Fibroblast of peridontal ligament (primary cell): ENCODE measurements around the gene MED13L.

Experiments used
- DNase-seq: peaks from one replicate; pipeline ENCODE4 v3.0.0-alpha.2; 2010; ENCODE audit errors: extremely low read depth

MED13L gene

GRCh38 chr12:116277467-116278278, at the start of gene MED13L:
TSS of gene MED13L (minus strand) at chr12:116277693. CDS start at chr12:116277131, 562 bp downstream.
- DNase-seq: peak; percentile 70

GRCh38 chr12:116325336-116325664, 47.8 kb upstream of the MED13L start:
- no peak for DNase-seq

GRCh38 chr12:116324654-116325335, 47.3 kb upstream of the MED13L start:
- no peak for DNase-seq

- no peak for DNase-seq
Observed at GRCh38 chr12:116323406-116324386, 46.2 kb upstream of the MED13L start.

GRCh38 chr12:116321913-116322312, 44.4 kb upstream of the MED13L start:
- no peak for DNase-seq

GRCh38 chr12:116320791-116321217, 43.3 kb upstream of the MED13L start:
- peak; percentile 87 for DNase-seq

GRCh38 chr12:116319898-116320621, 42.6 kb upstream of the MED13L start:
- peak; percentile 99 for DNase-seq

- DNase-seq: peak; percentile 81
Observed at GRCh38 chr12:116319233-116319897, 41.9 kb upstream of the MED13L start.

- no peak for DNase-seq
Observed at GRCh38 chr12:116318576-116319232, 41.2 kb upstream of the MED13L start.

- DNase-seq: no peak
Observed at GRCh38 chr12:116317986-116318575, 40.6 kb upstream of the MED13L start.

- DNase-seq: no peak
Observed at GRCh38 chr12:116317139-116317538, 39.6 kb upstream of the MED13L start.

GRCh38 chr12:116314477-116314876, 37.0 kb upstream of the MED13L start:
- DNase-seq: no peak

GRCh38 chr12:116313194-116313927, 35.9 kb upstream of the MED13L start:
- DNase-seq: no peak

GRCh38 chr12:116310082-116310481, 32.6 kb upstream of the MED13L start:
- DNase-seq: no peak

- DNase-seq: no peak
Observed at GRCh38 chr12:116309343-116309742, 31.9 kb upstream of the MED13L start.

- DNase-seq: no peak
Observed at GRCh38 chr12:116308647-116309046, 31.2 kb upstream of the MED13L start.

GRCh38 chr12:116306968-116307367, 29.5 kb upstream of the MED13L start:
- no peak for DNase-seq

- DNase-seq: peak; percentile 23
Observed at GRCh38 chr12:116306506-116306905, 29.0 kb upstream of the MED13L start.

GRCh38 chr12:116304621-116305020, 27.1 kb upstream of the MED13L start:
- DNase-seq: no peak
